Activated naive CD8-positive, alpha-beta T cell treated with anti-CD3 and anti-CD28 coated beads, Interleukin-2, amount 10 ng/mL, durations not matched to agents 7 days and 5 days (primary cell): ENCODE results near the gene KLK12. TPM values are rescaled to one million over a fixed set of nuclear protein-coding genes. Genes with fewer than 3 reads are reported as not detected.

ENCODE experiments used
- ATAC-seq: fragments of 150-1000 bp; cut with Tn5 transposase; one replicate; pipeline ENCODE4 v1.10.0; 2021; ENCODE audit warnings: low read depth, moderate library complexity
- POLR2A ChIA-PET: fragments of 350-600 bp; sonication (Branson Sonifier 250); formaldehyde crosslinking; loops from one replicate; lab custom pipeline; 2021; ENCODE audit warnings: antibody characterized with exemption; lab: Charles Lee
- DNase-seq: peaks from one replicate; pipeline ENCODE4 v3.0.0; 2021
- H3K27ac Mint-ChIP-seq: one replicate; pipeline ENCODE4 v1.8.0; 2022; ENCODE audit warnings: mild to moderate bottlenecking, mixed read lengths
- H3K27me3 Mint-ChIP-seq: one replicate; pipeline ENCODE4 v1.8.0; 2022; ENCODE audit warnings: mild to moderate bottlenecking, moderate library complexity, mixed read lengths
- H3K36me3 Mint-ChIP-seq: one replicate; pipeline ENCODE4 v1.8.0; 2021; ENCODE audit warnings: mild to moderate bottlenecking, mixed read lengths
- H3K4me1 Mint-ChIP-seq: one replicate; pipeline ENCODE4 v1.8.0; 2021; ENCODE audit warnings: mixed read lengths
- H3K4me3 Mint-ChIP-seq: one replicate; pipeline ENCODE4 v1.8.0; 2022; ENCODE audit warnings: mild to moderate bottlenecking, moderate library complexity, mixed read lengths
- H3K9me3 Mint-ChIP-seq: one replicate; pipeline ENCODE4 v1.8.0; 2021; ENCODE audit warnings: mixed read lengths
- total RNA-seq, 2 experiments: library from RNA; stranded (reverse); gene quantifications; one replicate each; pipeline ENCODE4 v1.2.3, GENCODE V29; 2021

The KLK12 gene
- total RNA-seq, 2 experiments from 2014 or later = not detected

DNA sequence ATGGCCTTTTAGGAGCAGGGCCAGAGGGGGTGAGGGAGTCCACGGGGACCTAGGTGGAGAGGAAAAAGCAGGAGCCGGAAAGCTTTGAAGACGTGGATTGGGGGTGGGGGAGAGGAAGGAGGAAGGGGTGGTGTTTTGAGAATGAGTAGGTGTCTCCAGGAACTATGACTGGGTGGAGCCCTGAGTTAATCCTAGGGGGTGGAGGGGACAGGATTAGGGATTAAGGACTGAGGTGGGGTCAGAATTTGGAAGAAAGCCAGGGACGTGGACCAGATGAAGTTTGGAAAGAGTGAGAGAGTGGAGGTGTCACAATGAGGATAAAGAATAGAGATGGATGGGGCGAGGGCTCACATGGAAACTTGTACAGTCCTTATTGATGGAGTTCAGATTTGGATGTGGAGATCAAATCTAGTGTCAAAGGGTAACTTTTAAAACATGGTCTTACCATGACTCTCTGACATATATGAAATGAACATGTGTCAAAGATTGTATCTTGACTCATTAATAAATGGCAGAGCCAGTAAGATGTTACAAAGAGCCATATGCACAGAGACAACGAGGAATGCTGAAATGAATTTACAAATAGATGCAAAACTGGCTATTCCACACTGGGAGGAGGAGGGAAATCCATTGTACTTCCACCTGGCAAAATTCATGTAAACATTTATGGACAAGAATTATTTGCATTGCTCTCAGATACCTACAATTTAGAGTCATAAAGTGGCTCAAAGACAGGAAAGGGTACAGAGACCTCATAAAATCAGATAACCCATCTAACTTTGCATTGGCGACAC is 31.8 kb upstream of the KLK12 start:
- DNase-seq (no peak), ATAC-seq (no peak)
- no peaks in the 10 kb centered on the region for H3K9me3 Mint-ChIP-seq
- H3K27me3 Mint-ChIP-seq = peaks cover 29% of the 10 kb centered on the region
- POLR2A ChIA-PET = interaction anchor here (0.6 kb wide), 1 partner anchor 1460 kb away, joined by 3 read pairs; no protein-coding TSS in a partner anchor
- H3K4me1 Mint-ChIP-seq = peaks cover 2% of the 10 kb centered on the region
- H3K27ac Mint-ChIP-seq = no peak overlapping the region
- H3K4me3 Mint-ChIP-seq = no peak overlapping the region
- H3K36me3 Mint-ChIP-seq = no peaks in the 10 kb centered on the region

DNA sequence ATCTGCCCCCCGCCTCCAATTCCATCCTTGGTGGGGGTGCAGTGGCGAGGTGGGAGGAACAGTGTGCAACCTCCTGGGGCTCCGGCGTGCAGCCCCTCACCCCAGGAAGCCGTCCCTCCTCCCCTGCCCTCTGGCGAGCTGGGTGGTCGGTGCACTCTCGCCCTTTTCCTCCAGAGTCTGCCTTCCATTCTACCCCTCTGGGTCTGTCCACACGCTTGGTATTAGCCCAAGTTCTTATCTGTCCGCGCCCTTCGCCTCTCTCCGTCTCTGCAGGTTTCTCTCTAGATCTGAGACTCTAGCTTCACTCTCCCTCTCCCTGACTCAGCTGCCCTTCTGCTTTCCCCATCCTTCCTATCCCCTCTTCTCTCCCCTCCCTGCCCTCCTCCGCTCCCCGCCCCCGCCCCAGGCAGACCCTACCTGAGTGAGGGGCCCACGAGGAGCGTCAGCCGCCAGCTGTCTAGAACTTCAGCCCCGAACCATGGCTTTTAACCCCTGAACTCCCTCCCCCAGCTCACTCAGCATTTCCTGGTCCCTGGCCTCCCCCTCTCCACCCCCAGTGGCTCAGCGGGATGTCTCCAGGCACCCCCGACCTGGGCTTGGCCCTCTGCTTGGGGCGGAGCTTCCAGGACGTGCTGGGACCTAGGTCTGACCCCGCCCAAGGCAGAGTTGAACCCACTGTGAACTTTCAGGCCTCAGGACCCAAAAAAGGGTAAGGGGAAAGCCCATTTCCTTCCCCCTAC is 30.6 kb upstream of the KLK12 start:
- H3K27ac Mint-ChIP-seq = no peak overlapping the region
- POLR2A ChIA-PET = no interaction called here
- peaks cover 2% of the 10 kb centered on the region for H3K4me1 Mint-ChIP-seq
- no peaks in the 10 kb centered on the region for H3K36me3 Mint-ChIP-seq
- no peak overlapping the region for H3K4me3 Mint-ChIP-seq
- DNase-seq = no peak
- peaks cover 30% of the 10 kb centered on the region for H3K27me3 Mint-ChIP-seq
- no peaks in the 10 kb centered on the region for H3K9me3 Mint-ChIP-seq
- no peak for ATAC-seq

DNA sequence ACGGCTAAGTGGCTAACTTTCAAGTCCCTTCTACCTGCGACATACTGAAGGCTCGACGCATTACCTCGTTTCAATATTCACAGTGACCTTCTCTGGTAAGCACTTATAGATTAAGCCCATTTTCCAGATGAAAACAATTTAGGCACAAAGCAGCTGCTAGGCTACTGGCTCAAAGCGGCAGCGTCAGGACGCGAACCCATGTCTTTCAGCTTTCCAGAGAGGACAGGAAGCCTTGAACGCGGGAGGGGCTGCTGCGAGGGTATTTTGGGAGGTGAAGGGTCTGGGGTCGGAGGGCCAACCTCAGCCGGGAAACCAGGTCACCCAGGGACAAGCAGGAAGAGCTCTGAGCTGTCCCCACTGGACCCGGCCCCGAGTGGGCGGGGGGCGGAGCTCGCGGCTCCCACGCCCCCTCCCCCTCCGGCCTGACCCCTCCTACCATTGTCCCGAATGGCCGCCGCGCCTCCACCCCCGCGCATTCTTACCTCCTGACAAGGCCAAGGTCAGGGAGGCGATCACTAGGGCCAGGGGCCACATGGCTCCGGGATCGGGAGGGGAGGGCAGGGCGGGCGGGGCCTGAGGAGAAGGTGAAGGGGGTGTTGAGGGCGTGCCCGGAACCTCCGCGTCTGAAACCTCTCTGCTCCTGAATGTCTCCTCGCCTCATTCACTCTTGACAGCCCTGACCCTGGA is 29.9 kb upstream of the KLK12 start, which contains the start of gene KLK13:
Gene KLK13 (minus strand): TSS at position 559 of the 687 bp plus-strand sequence. CDS start 25 bp downstream, at position 534.
- DNase-seq (no peak), ATAC-seq (no peak)
- H3K4me1 Mint-ChIP-seq = peaks cover 2% of the 10 kb centered on the region
- POLR2A ChIA-PET = interaction anchor here (0.7 kb wide), 1 partner anchor 491 kb away, joined by 4 read pairs; no protein-coding TSS in a partner anchor
- H3K27me3 Mint-ChIP-seq = peaks cover 30% of the 10 kb centered on the region
- no peaks in the 10 kb centered on the region for H3K9me3 Mint-ChIP-seq
- no peaks in the 10 kb centered on the region for H3K36me3 Mint-ChIP-seq
- H3K27ac Mint-ChIP-seq = no peak within 1 kb of the TSS
- no peak within 1 kb of the TSS for H3K4me3 Mint-ChIP-seq

DNA sequence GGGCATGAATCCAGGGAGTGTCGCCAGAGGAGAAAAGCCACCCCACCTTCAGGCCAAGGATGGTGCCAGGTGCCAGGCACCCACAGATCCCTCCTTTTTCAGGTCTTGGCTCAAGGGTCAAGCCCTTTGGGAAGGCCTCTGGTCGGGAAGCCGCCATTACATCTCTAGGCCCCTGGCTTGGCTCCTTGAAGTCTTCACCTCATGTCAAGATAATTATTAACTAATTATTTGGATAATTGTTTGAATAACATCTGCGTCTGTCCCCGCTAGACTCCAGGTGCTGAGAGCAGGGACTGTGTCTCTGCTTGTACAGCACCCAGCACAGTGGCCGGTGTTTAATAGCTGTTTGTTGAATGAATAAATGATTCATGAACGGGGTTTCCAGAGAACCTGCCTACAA is 28.9 kb upstream of the KLK12 start:
- H3K4me1 Mint-ChIP-seq = peaks cover 2% of the 10 kb centered on the region
- H3K36me3 Mint-ChIP-seq = no peaks in the 10 kb centered on the region
- no peak for ATAC-seq
- no peak overlapping the region for H3K4me3 Mint-ChIP-seq
- H3K27ac Mint-ChIP-seq = no peak overlapping the region
- H3K9me3 Mint-ChIP-seq = no peaks in the 10 kb centered on the region
- peaks cover 33% of the 10 kb centered on the region for H3K27me3 Mint-ChIP-seq
- POLR2A ChIA-PET = no interaction called here
- DNase-seq = no peak

- Mint-ChIP-seq H3K9me3 (no peaks in the 10 kb centered on the region), H3K36me3 (no peaks in the 10 kb centered on the region), H3K4me3 (no peak overlapping the region), H3K27me3 (peaks cover 25% of the 10 kb centered on the region), H3K4me1 (peaks cover 2% of the 10 kb centered on the region), H3K27ac (no peak overlapping the region)
- POLR2A ChIA-PET = no interaction called here
- ATAC-seq (no peak), DNase-seq (no peak)
Observed at GRCh38 chr19:51060973-51061372, 26.2 kb upstream of the KLK12 start.

DNA sequence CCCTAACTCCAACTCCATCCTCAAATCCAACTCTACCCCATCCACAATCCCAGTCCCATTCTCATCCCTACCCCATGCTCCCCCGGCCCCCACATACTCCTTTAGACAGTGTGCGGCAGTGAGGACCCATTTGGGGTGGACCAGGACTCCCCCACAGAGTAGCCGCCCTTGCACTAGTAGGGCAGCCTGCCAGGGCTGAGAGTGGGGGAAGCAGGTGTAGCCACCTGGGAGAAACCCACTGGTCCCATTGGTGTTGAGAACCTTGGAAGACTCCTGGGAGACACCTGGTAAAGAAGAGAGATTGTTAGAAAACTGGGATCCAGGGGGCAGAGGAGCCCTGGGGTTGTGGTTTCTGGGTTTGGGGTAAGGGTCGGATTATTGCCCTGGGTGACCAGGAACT is 25.5 kb upstream of the KLK12 start:
- no peak overlapping the region for H3K27ac Mint-ChIP-seq
- no peak for ATAC-seq
- POLR2A ChIA-PET = no interaction called here

GRCh38 chr19:51059715-51060114 is 24.9 kb upstream of the KLK12 start:
- H3K36me3 Mint-ChIP-seq = no peaks in the 10 kb centered on the region
- no peak for DNase-seq
- POLR2A ChIA-PET = no interaction called here
- peaks cover 27% of the 10 kb centered on the region for H3K27me3 Mint-ChIP-seq
- no peak for ATAC-seq
- no peaks in the 10 kb centered on the region for H3K4me1 Mint-ChIP-seq
- no peaks in the 10 kb centered on the region for H3K9me3 Mint-ChIP-seq
- no peak overlapping the region for H3K4me3 Mint-ChIP-seq
- H3K27ac Mint-ChIP-seq = no peak overlapping the region

More for the DNA sequence above, 25.5 kb upstream of the KLK12 start:
- no peak for DNase-seq
- Mint-ChIP-seq H3K36me3 (no peaks in the 10 kb centered on the region), H3K4me3 (no peak overlapping the region), H3K4me1 (peaks cover 1% of the 10 kb centered on the region), H3K27me3 (peaks cover 28% of the 10 kb centered on the region), H3K9me3 (no peaks in the 10 kb centered on the region)

DNA sequence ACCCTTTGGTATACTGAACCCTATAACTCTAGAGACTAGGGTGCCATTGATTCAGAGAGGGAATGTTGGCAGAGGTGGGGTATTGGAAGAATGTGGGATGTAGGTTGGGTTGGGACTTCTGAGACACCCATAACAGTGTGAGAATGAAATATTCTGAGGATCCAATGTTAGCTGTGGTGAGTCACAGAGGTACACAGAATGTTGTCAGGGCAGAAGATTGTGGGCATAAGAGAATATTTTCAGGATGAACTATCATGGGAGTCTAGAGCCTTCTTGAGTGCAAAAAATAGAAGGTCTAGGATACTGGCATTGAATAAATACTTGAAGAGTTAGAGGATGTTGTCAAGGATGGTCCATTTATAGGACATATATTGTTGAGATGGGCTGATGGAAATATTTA is 21.1 kb upstream of the KLK12 start:
- DNase-seq = no peak
- no peaks in the 10 kb centered on the region for H3K9me3 Mint-ChIP-seq
- no peak for ATAC-seq
- peaks cover 23% of the 10 kb centered on the region for H3K27me3 Mint-ChIP-seq
- POLR2A ChIA-PET = no interaction called here
- H3K4me1 Mint-ChIP-seq = no peaks in the 10 kb centered on the region
- H3K27ac Mint-ChIP-seq = no peak overlapping the region
- H3K36me3 Mint-ChIP-seq = no peaks in the 10 kb centered on the region
- H3K4me3 Mint-ChIP-seq = no peak overlapping the region

- H3K4me1 Mint-ChIP-seq = no peaks in the 10 kb centered on the region
- no peak overlapping the region for H3K4me3 Mint-ChIP-seq
- POLR2A ChIA-PET = no interaction called here
- H3K27ac Mint-ChIP-seq = no peak overlapping the region
- no peak for DNase-seq
- no peak for ATAC-seq
- H3K9me3 Mint-ChIP-seq = no peaks in the 10 kb centered on the region
- H3K36me3 Mint-ChIP-seq = no peaks in the 10 kb centered on the region
- H3K27me3 Mint-ChIP-seq = peaks cover 15% of the 10 kb centered on the region
Observed at GRCh38 chr19:51047031-51047335, 12.2 kb upstream of the KLK12 start.

DNA sequence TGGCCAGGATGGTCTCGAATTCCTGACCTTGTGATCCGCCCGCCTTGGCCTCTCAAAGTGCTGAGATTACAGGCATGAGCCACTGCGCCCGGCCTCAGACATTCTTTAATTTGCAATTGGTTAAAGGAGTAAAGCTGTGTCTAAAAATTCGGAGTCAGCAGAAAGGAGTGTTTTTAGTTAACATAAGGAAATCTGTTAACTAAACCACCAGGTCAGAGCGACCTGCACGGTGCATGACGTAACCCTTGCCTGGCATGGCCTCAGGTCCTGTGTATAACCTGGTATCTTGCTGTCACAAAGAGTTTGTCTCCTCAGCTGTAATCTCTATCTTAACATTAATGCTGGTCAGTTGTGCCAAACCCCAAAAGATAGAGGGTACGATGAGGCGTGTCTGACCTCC is 9.5 kb upstream of the KLK12 start:
- Mint-ChIP-seq H3K4me1 (no peaks in the 10 kb centered on the region), H3K9me3 (no peaks in the 10 kb centered on the region)
- POLR2A ChIA-PET = no interaction called here

DNA sequence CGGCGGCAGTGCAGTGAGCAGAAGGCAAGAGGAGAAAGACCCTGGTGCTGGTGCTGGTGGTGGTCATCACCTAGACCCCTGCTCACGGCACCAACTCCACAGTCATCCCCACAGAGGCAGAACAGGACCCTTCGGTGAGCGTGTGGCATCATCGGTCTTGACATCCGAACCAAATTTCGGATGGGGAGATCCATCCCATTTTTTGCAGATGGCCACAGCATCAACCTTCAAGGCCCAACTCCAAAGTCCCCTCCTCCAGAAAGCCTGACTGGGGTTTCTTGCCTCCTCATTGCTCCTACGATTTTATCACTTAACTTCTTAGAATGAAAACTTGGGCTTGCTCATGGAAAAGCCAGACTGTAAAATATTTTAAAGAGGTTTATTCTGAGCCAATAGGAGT is 8.7 kb upstream of the KLK12 start:
- Mint-ChIP-seq H3K4me1 (no peaks in the 10 kb centered on the region), H3K4me3 (no peak overlapping the region), H3K27ac (no peak overlapping the region), H3K36me3 (no peaks in the 10 kb centered on the region), H3K9me3 (no peaks in the 10 kb centered on the region), H3K27me3 (peaks cover 14% of the 10 kb centered on the region)
- DNase-seq = no peak
- POLR2A ChIA-PET = no interaction called here
- ATAC-seq = no peak

More for the DNA sequence above, 9.5 kb upstream of the KLK12 start:
- Mint-ChIP-seq H3K27ac (no peak overlapping the region), H3K36me3 (no peaks in the 10 kb centered on the region), H3K4me3 (no peak overlapping the region), H3K27me3 (peaks cover 14% of the 10 kb centered on the region)
- no peak for ATAC-seq
- no peak for DNase-seq

DNA sequence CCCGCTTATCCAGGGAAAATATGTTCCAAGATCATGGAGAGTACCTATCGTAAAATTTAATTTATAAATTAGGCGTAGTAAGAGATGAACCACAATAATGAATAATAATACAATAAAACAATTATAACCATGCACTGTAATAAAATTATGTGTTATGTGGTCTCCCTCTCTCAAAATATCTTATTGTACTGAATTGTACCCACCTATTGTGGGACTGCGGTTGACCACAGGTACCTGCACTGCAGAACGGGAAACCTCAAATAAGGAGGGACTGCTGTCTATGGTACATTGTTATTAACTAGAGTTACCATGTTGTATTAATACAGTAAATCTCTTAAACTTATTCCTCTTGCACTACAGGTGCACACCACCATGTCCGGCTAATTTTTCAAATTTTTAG is 5.3 kb upstream of the KLK12 start:
- POLR2A ChIA-PET = no interaction called here
- Mint-ChIP-seq H3K4me3 (no peak overlapping the region), H3K36me3 (no peaks in the 10 kb centered on the region), H3K9me3 (no peaks in the 10 kb centered on the region), H3K27ac (no peak overlapping the region), H3K4me1 (no peaks in the 10 kb centered on the region), H3K27me3 (peaks cover 4% of the 10 kb centered on the region)
- ATAC-seq = no peak
- no peak for DNase-seq

DNA sequence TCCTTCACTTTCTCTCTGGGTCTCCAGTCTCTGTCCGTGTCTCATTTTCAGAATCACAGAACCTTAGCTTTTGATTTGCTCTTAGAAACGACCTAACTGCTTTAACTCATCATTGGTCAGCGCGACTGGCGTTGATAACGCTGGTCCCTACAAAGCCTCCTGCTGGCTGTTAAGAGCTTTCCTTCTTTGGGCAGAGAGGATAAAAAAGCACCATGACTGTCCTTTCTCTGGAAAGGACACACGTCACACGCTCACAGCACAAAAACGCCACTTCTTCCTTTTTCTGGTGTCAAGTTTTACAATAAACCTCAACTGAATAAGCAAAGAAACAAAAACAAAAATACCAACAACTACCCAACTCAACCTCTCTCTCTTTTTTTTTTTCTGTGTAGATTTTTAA is 1.7 kb upstream of the KLK12 start:
- H3K4me1 Mint-ChIP-seq = no peaks in the 10 kb centered on the region
- no peak overlapping the region for H3K4me3 Mint-ChIP-seq
- H3K9me3 Mint-ChIP-seq = no peaks in the 10 kb centered on the region
- peaks cover 8% of the 10 kb centered on the region for H3K27me3 Mint-ChIP-seq
- DNase-seq (no peak), ATAC-seq (no peak)
- H3K27ac Mint-ChIP-seq = no peak overlapping the region
- no peaks in the 10 kb centered on the region for H3K36me3 Mint-ChIP-seq
- POLR2A ChIA-PET = no interaction called here
